SH-SY5Y (cell line): ENCODE results near the gene GREB1L.

ENCODE experiments used
- GATA2 ChIP-seq: IDR thresholded peaks from 2 replicates; pipeline ENCODE4 v1.6.1; 2011; ENCODE audit warnings: mild to moderate bottlenecking, low read depth, low read length
- GATA3 ChIP-seq: IDR thresholded peaks from 2 replicates; pipeline ENCODE4 v1.6.1; 2011; ENCODE audit warnings: low read depth, mild to moderate bottlenecking, low read length, moderate library complexity

DNA sequence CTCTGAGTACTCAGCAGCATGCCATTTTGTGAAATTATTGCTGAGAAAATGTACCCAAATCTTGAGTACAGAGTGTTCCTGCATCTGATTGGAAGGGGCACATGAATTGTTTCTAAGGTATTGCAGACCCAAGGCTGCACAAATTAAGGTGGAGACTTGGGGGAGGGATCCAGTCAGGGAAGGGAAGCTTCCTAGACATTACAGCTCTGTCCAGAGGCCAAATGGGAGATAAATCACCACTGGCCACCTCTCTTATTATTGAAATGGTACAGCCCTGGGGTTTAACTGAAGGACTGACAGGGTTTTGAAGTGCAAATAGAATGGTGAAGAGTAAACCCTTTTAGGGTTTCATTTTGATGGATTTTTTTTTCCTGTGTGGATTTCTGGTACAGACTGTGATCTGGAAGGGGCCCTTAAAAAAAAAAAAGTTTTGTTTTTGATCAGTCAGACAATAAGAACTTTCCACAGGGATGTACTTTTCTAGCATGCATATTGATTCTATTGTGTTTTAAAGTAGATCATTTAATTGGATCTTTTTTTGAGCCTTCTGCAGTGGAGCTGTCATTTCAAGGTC is 119.4 kb downstream of the GREB1L start:
- TF ChIP-seq GATA3 (no peak), GATA2 (no peak)
